Smooth muscle cell (in vitro differentiated cells): ENCODE data around the gene CDC25A. TPM values are rescaled to one million over a fixed set of nuclear protein-coding genes. Genes with fewer than 3 reads are reported as not detected.

Source experiments
- DNase-seq: peaks from one replicate; lab custom pipeline; 2025; ENCODE audit not compliant: unreplicated experiment; lab: John Stamatoyannopoulos, UW
- H2AFZ ChIP-seq: fragments of 200-600 bp; sonication (generic); 2 replicates; pipeline ENCODE4 v1.6.0; 2016; ENCODE audit warnings: antibody characterized with exemption, low read depth, mild to moderate bottlenecking
- H3F3A ChIP-seq: fragments of 200-600 bp; sonication (generic); 2 replicates; pipeline ENCODE4 v1.6.0; 2017; ENCODE audit warnings: antibody characterized with exemption, low read depth
- H3K27ac ChIP-seq: fragments of 200-600 bp; sonication (generic); 2 replicates; pipeline ENCODE4 v1.5.1; 2016; ENCODE audit warnings: low read depth, mild to moderate bottlenecking
- H3K27me3 ChIP-seq: fragments of 200-600 bp; sonication (generic); 2 replicates; pipeline ENCODE4 v1.6.1; 2016; ENCODE audit warnings: low read depth, mild to moderate bottlenecking
- H3K36me3 ChIP-seq: fragments of 200-600 bp; sonication (generic); 2 replicates; pipeline ENCODE4 v1.5.1; 2016; ENCODE audit warnings: low read depth
- H3K4me1 ChIP-seq: fragments of 200-600 bp; sonication (generic); 2 replicates; pipeline ENCODE4 v1.5.1; 2016; ENCODE audit warnings: low read depth
- H3K4me2 ChIP-seq: fragments of 200-600 bp; sonication (generic); 2 replicates; pipeline ENCODE4 v1.6.0; 2016; ENCODE audit warnings: mild to moderate bottlenecking
- H3K4me3 ChIP-seq: fragments of 200-600 bp; sonication (generic); 2 replicates; pipeline ENCODE4 v1.5.1; 2016; ENCODE audit warnings: mild to moderate bottlenecking
- H3K79me2 ChIP-seq: fragments of 200-600 bp; sonication (generic); 2 replicates; pipeline ENCODE4 v1.6.0; 2016; ENCODE audit warnings: low read depth, mild to moderate bottlenecking
- H3K9ac ChIP-seq: fragments of 200-600 bp; sonication (generic); 2 replicates; pipeline ENCODE4 v1.6.0; 2016; ENCODE audit warnings: low read depth
- H3K9me3 ChIP-seq: fragments of 200-600 bp; sonication (generic); replicated peaks from 2 replicates; pipeline ENCODE4 v1.5.1; 2016; ENCODE audit warnings: low read depth
- H4K20me1 ChIP-seq: fragments of 200-600 bp; sonication (generic); 2 replicates; pipeline ENCODE4 v1.6.0; 2016; ENCODE audit warnings: low read depth
- WGBS: methylation state at CpG from one replicate; pipeline ENCODE4 v1.1.7; 2016; ENCODE audit warnings: low lambda C conversion rate; 5-methylcytosine and 5-hydroxymethylcytosine counted together
- polyA plus RNA-seq: library from polyadenylated mRNA; unstranded; fragments of >200 nt; fragmentation: Nextera tagmentation; extraction: Ambion mirVana; gene quantifications from 2 replicates; pipeline ENCODE4 v1.2.1, GENCODE V29; 2016
- total RNA-seq: library from RNA; depleted of rRNA; stranded (reverse); fragments of >200 nt; gene quantifications from 2 replicates; pipeline ENCODE4 v1.2.3, GENCODE V29; 2014
- TF ChIP-seq, protein P1 (sequence below): fragments of 200-600 bp; sonication (generic); IDR thresholded peaks from 2 replicates; pipeline ENCODE4 v1.5.1; 2017; ENCODE audit warnings: borderline replicate concordance, mild to moderate bottlenecking, antibody characterized with exemption; ENCODE audit not compliant: insufficient read depth, poor library complexity, severe bottlenecking

Gene CDC25A
- total and polyA plus RNA-seq, 2 experiments from 2014 or later: 2.5 to 4.2 TPM

DNA sequence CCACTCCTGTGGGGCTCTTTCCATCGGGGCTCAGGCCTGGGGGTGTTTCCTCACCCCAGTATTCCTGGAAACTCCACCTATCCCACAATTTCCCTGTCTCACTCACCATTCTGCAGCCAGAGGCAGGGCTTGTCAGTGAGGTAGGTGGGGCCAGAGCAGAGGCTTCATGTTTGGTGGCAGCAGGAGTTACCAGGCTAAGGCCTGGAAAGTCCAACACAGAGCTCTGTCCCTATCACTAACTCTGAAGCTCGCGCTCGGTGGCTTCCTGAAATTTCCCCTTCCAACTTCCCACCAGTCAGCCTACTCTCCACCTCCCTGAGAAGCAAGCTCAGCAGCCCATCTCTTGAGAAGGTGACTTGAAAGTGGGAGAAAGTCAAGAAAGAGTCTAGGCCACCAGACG is 44.2 kb downstream of the CDC25A start:
- 92% methylated on average over 5 of the region's 5 CpGs for WGBS
- Histone ChIP-seq H3K9ac (no peak overlapping the region), H3K4me3 (no peak overlapping the region)

DNA sequence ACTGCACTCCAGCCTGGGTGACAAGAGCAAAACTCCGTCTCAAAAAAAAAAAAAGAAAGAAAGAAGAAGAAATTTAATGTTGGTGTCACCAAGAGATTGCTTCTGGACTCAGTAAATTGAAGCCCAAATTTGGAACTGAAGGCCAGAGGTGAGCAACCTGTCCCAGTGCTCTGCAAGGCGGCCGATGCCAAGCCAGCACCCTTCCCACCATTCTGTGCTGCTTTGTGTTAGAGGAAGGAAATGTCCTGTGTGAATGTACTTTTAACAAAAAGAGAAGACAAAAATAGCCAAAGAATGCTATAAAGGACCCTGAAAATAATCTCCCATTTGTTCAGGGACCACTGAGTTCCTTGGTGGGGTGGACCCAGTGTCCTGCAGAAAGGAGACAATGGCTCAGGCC is 44.6 kb downstream of the CDC25A start:
- Histone ChIP-seq H3K9ac (no peak overlapping the region), H3F3A (no peaks in the 10 kb centered on the region), H3K4me1 (no peaks in the 10 kb centered on the region), H3K4me2 (no peak overlapping the region), H3K27me3 (no peaks in the 10 kb centered on the region), H4K20me1 (no peaks in the 10 kb centered on the region), H3K9me3 (no peaks in the 10 kb centered on the region), H3K27ac (no peak overlapping the region), H3K36me3 (no peaks in the 10 kb centered on the region), H3K4me3 (no peak overlapping the region), H2AFZ (no peak overlapping the region), H3K79me2 (no peaks in the 10 kb centered on the region)
- DNase-seq: no peak
- TF ChIP-seq, protein P1, sequence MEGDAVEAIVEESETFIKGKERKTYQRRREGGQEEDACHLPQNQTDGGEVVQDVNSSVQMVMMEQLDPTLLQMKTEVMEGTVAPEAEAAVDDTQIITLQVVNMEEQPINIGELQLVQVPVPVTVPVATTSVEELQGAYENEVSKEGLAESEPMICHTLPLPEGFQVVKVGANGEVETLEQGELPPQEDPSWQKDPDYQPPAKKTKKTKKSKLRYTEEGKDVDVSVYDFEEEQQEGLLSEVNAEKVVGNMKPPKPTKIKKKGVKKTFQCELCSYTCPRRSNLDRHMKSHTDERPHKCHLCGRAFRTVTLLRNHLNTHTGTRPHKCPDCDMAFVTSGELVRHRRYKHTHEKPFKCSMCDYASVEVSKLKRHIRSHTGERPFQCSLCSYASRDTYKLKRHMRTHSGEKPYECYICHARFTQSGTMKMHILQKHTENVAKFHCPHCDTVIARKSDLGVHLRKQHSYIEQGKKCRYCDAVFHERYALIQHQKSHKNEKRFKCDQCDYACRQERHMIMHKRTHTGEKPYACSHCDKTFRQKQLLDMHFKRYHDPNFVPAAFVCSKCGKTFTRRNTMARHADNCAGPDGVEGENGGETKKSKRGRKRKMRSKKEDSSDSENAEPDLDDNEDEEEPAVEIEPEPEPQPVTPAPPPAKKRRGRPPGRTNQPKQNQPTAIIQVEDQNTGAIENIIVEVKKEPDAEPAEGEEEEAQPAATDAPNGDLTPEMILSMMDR: no peak
- WGBS: 84% methylated on average over 3 of the region's 3 CpGs

More for the DNA sequence above, 44.2 kb downstream of the CDC25A start:
- Histone ChIP-seq H3K27me3 (no peaks in the 10 kb centered on the region), H3K27ac (no peak overlapping the region), H2AFZ (no peak overlapping the region), H3K79me2 (no peaks in the 10 kb centered on the region), H3K4me2 (no peak overlapping the region), H3K4me1 (no peaks in the 10 kb centered on the region), H3K9me3 (no peaks in the 10 kb centered on the region), H3F3A (no peaks in the 10 kb centered on the region), H3K36me3 (no peaks in the 10 kb centered on the region), H4K20me1 (no peaks in the 10 kb centered on the region)
- DNase-seq: no peak
- TF ChIP-seq, protein P1: no peak

DNA sequence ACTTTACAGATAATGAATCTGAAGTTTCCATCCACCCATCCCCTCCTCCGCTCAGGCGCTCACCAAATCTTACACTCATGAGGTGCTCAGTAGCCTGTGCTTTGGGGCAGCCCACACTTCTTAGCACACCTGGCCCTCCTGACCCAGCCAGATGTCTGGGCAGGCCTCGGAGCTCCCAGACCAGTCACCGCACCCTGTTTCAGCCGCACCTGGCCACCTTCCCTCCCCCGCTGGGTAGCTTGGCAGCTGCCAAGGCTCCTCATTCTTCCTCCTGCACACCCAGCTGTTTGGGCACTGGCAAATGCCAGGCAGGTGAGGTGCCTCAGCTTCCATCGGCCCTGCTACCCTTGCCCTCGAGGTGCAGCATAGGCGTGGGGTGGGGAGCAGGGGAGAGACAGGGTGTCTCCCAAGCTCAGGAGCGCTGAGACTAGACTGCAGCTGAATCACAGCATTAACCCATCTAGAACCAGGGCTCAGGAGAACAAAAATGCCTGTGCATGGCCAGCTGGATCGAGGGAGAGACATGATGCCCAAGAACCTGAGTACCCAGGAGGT is 45.8 kb downstream of the CDC25A start:
- H3K4me1 ChIP-seq: no peaks in the 10 kb centered on the region
- no peaks in the 10 kb centered on the region for H4K20me1 ChIP-seq
- no peaks in the 10 kb centered on the region for H3K27me3 ChIP-seq
- no peak overlapping the region for H3K9ac ChIP-seq
- 92% methylated on average over 11 of the region's 11 CpGs for WGBS
- TF ChIP-seq, protein P1: no peak
- no peaks in the 10 kb centered on the region for H3K36me3 ChIP-seq
- H3K4me3 ChIP-seq: no peak overlapping the region
- no peaks in the 10 kb centered on the region for H3K79me2 ChIP-seq
- H3F3A ChIP-seq: no peaks in the 10 kb centered on the region
- no peak overlapping the region for H3K4me2 ChIP-seq
- no peaks in the 10 kb centered on the region for H3K9me3 ChIP-seq
- no peak overlapping the region for H3K27ac ChIP-seq
- no peak overlapping the region for H2AFZ ChIP-seq
- no peak for DNase-seq

DNA sequence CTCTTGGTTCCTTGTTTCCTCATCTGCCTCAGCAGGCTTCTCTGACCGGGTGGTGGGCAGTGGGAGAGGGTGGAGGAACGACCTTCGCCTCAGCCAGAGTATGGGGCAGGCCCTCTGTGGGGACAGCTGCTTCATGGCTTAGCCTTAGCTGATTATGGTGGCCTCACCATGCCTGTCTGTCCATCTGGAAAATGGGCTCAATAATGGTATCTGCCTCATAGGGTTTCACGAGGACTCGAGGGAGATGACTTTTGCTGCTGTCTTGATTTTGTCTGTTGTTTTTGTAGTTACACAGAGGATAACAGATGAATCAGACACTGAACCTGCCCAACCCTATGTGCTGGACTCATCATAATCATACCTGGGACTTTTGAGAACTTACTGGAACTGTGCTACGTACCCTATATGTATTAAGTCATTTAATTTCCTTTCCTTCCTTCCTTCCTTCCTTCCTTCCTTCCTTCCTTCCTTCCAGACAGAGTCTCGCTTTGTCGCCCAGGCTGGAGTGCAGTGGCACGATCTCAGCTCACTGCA is 46.5 kb downstream of the CDC25A start:
- Histone ChIP-seq H3K4me3 (no peak overlapping the region), H3K9me3 (no peaks in the 10 kb centered on the region), H3K27ac (no peak overlapping the region), H3K79me2 (no peaks in the 10 kb centered on the region), H3K4me1 (no peaks in the 10 kb centered on the region), H2AFZ (no peak overlapping the region), H3K9ac (no peak overlapping the region), H3K36me3 (no peaks in the 10 kb centered on the region), H3F3A (no peaks in the 10 kb centered on the region), H3K27me3 (no peaks in the 10 kb centered on the region), H4K20me1 (no peaks in the 10 kb centered on the region), H3K4me2 (no peak overlapping the region)
- TF ChIP-seq, protein P1: no peak
- 93% methylated on average over 9 of the region's 9 CpGs for WGBS
- DNase-seq: no peak
